GM21619 (cell line): Measurements from ENCODE around the gene CDR2L.
"Not testable (repeated sequence)": the region's sequence is repeated elsewhere in the genome, so short reads cannot be mapped to it uniquely, and the experiment has no call there.

Experiments
- ATAC-seq: cut with Tn5 transposase; IDR thresholded peaks from one replicate; pipeline ENCODE4 v1.9.1; 2021; ENCODE audit not compliant: unreplicated experiment

CDR2L gene

DNA sequence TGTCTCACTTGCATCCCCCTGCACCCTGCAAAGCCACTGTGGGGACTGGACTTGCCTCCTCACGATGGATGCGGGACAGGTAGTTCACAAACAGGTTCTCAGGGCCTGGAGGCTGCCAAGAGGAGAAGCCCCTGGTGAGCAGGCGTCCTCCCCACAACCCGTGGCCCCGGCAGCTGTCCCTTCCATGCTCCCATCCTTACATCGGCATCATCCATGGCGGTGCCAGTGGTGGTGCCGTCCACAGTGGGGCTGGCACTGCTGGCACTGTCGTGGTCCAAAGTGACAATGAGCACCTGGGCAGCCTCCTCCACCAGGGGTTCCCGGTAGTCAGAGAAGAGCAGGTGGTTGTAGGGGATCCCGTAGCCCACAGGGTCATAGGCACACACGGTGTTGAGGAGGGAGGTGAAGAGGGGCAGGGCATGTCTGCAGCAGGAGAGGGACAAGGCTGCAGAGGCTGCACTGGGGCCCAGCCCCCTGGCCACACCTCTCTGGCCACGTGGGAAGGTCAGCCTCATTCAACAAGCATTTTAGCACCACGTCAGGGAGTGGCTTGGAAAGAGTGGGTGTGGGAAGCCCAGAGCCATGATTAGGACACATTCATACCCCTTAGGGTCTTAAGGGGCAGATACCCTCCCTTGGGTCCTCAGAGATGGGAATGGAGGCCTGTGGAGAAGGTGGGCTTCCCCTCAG is 27.5 kb upstream of the CDR2L start:
- ATAC-seq = no peak

DNA sequence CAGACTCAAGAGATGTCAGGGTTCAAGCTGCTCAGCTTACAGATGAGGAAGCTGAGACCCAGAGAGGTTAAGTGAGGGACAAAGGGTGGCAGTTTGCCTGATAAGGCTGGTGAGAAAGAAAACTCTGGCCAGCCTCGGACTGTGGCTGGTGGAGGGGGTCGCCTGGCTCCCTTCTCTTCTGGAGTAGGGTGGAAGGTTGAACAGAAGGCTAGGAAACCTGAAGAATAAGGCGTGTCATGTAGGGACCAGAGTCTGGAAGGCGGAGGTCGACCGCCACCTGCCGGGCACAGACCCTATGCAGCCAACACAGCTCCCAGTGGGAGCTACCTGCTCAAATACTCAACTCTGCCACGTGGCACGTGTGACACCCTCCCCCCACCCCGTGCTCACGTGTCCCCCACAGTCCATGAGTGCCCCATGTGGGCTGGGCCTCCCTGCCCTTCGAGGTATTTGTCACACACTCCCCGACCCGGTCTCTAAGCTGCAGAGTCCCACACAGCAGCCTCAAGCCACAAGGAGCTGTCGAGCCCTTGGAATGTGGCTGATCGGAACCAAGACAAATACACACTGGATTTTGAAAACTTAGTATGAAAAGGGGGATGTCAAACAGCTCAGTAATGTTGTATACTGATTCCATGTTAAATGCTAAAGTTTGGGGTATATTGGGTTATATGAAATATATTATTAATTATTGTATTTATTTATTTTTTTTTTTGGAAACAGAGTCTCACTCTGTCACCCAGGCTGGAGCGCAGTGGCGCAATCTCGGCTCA is 26.7 kb upstream of the CDR2L start:
- no peak for ATAC-seq

DNA sequence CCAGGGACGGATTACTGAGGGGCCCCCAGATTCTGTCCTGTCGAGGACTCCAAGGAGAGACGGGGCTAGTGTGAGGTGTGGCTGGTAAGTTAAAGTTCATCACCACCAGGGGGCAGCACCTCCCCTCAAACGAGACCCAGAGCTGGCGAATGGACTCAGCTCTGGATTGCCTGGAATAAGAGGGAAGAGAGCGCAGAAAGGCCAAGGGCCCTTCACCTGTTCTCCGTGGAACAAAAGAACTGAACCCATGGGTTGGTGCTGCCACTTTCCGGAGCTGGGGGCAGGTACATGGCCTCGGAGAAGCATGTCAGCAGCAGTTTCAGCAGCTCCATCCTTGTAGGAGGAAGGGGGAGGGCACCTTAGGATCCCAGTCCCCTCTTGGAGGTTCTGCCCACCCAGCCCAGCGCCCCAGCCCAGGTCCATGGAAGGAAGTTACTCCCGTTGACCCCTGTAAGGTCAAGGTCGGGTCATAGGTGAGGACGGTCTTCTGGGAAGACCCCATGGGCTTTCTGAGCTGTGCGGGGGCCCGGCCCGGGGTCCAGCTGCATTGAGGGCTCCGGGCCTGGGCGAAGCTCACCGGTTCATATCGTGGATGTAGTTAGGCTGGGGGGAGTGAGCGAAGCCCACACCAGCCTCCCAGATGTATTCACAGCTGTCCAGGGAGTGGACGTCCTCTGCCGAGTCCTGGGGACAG is 25.6 kb upstream of the CDR2L start:
- ATAC-seq = no peak

GRCh38 chr17:74962622-74963394 is 24.6 kb upstream of the CDR2L start:
- no peak for ATAC-seq

- ATAC-seq = no peak
Observed at GRCh38 chr17:74963656-74964055, 23.8 kb upstream of the CDR2L start.

DNA sequence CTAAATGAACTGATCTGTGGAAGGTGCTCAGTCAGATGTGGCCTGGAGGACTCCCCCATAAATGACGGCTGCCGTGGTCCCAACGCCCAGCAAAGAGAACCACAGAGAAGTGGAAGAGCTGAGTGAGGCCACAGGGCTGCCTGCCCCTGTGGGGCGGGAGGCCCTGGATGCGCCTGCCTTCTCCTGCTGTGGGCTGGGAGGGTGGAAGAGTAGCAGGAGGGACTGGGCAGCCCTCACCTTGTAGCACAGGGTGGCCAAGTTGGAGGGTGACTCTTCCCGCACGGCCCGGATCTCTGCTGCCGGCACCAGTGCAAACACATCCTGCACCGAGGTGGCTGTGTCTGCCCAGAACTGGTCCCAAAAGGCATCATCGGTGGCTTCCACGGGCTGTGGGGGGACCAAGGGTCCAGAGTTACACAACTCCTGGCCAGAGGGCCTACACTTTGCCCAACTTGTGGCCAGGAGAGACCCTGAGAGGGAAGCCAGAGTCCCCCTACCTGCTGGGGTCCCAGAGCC is 23.1 kb upstream of the CDR2L start:
- ATAC-seq = no peak

DNA sequence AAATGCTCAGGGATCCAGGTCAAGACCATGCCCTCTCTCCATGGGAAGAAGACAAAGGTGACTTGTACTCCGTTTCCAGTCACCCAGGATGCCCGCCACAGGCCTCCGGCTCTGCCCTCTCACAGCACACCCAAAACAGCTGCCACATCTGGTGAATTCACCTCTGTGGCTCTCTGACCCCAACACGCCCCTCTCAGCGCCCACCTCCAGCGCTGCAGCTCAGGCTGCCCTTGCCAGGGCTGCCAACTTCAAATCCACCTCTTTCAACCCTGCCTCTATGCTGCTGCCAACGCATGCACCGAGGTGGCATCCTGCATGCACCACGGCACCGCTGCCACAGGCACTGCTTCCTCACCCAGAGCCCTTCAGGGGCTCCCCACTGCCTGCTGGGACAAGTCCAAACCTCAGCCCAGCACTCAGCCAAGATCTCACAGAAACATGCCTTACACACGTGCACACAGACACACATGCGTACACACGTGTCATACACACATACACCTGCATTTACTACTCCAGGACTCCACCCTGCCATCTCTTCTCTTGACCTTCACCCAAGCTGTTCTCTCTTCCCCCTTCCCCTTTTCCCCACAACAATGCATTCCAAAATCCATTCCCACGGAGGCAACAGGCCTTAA is 22.3 kb upstream of the CDR2L start:
- no peak for ATAC-seq

- ATAC-seq = no peak
Observed at GRCh38 chr17:74968361-74968780, 19.1 kb upstream of the CDR2L start.

GRCh38 chr17:74969501-74969900 is 17.9 kb upstream of the CDR2L start:
- not testable (repeated sequence) for ATAC-seq

DNA sequence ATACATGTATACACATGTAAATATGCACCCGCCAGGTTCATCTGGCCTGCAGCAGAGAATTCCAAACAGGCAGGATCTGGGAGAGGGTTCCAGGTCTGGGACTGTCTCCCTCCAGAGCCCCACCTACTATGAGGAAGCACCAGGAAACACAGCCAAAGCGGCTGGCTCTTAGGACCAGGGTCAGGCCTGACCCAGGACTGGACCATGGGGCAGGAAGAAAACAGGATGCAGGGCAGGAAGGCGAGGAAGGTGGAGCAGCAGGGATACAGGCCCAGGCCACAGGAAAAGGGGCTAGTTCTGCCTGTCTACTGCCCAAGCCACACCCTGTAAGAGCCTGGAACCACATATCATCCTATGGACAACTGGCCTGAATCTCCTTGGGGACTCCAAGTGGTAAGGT is 17.0 kb upstream of the CDR2L start:
- ATAC-seq = no peak

DNA sequence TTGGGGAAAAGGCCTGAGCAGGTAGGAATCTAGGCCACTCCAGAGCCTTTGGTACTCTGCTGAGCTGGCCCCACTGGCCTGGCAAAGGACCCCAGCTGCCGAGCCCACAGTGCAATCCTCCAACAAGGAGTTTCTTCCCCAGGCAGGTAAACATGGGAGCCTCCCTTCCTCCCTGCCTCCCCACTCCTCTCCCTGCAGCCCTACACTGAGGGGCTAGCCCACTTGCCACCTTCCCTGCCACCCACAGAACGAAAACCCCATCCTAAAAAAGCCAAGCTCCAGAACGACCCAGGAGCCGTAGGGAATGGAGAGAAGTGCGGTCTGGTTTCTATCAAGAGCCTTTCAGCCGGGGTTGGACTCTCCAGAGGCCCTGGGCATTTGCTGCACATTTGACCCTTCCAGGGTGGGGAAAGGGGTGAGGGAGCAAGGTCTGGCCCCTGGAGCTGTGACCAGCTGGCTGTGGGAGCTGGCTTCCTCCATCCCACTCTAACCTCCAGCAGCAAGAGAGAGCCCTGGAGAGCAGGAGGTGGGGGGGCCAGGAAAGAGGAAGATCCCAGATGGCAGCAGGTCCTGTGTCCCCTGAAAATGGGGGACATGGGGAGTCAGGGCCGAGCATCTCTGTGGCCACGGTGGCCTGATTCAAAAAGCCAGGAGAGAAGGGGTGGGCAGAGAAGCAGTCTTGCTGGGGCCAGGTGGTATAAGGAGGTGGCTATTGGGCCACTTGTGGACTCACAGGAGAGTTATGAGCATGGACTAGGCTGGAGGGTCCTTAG is 16.2 kb upstream of the CDR2L start:
- ATAC-seq = no peak

DNA sequence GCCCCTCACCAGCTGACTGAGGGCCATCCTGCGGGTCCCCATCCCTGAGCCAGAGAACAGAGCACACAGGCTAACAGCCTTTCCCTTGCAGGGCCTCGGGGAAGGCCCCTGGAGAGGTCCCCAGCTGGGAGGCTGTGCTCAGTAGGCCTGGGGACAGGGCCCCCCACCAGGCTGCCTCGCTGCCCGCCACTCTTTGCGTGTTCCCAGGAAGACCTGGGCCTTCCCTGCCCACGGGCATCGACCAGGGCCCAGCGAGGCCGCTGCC is 15.7 kb upstream of the CDR2L start:
- ATAC-seq = no peak

- no peak for ATAC-seq
Observed at GRCh38 chr17:74972107-74972972, 15.1 kb upstream of the CDR2L start, which contains the start of gene HID1. Gene HID1, minus strand, starts transcription at chr17:74972759. Its CDS starts 103 bp downstream, at chr17:74972656.

DNA sequence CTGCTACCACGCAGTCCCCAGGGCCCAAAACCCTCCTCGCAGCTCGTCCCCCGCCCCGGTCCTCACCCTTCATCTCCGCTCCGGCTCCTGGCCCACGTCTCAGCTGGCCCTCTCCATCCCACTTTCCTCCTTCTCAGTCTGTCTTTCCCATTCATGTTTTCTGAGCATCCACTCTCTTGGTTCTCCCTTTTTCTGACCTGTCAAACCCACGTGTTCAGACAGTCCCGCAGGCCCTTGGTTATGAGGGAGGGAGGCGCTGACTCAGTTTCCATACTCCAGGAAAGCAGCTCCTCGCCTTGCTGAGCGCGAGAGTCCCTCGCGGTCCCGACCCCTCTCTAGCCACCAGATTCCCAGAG is 14.5 kb upstream of the CDR2L start:
- no peak for ATAC-seq

- no peak for ATAC-seq
Observed at GRCh38 chr17:74975943-74976342, 11.5 kb upstream of the CDR2L start.

DNA sequence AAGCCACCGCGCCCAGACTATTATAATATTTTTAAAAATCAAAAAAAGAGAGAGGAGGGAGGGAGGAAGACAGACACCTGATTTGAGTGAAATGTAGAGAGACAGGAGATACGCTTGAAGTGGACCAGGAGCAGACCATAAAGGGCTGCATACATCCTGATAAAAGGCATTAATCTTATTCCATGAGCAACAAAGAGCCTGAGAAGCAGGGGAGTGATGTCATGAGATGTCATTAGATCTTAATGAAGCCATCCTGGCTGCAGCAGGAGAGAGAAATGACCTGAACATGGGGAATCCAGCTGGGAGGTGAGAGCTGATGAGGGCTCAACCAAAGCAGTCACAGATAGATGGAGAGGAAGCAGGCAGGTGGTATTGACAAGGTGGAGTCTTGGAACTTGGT is 9.6 kb upstream of the CDR2L start:
- no peak for ATAC-seq

DNA sequence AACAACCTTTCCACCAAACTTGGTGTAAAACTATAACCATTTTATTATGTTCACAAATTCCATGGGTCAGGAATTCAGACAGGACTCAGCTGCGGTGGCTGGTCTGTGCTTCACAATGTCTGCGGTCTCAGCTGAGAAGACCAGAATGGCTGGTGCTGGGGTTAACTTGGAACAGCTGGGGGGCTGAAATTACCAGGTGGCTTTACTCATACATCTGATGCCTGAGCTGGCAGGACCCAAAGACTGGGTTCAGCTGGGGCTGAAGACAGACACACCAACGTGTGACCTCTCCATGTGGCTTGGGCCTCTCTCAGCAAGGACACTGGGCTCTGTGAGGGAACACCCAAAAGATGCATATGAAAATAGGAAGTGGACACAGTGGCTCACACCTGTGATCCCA is 9.2 kb upstream of the CDR2L start:
- no peak for ATAC-seq

GRCh38 chr17:74979408-74980146 is 7.9 kb upstream of the CDR2L start:
- no peak for ATAC-seq
